SK-N-SH treated with all-trans-retinoic acid at 6 μM for 48 hours (cell line): ENCODE measurements around the gene MAPKAPK5.

ENCODE experiments used
- GLIS3 ChIP-seq: fragments of 250-450 bp; sonication (Bioruptor Pico); IDR thresholded peaks from 2 replicates; pipeline ENCODE4 v1.5.0; 2020; ENCODE audit warnings: mild to moderate bottlenecking, moderate library complexity
- PATZ1 ChIP-seq: fragments of 250-450 bp; sonication (Bioruptor Pico); IDR thresholded peaks from 2 replicates; pipeline ENCODE4 v1.8.0; 2020; ENCODE audit warnings: mild to moderate bottlenecking, moderate library complexity, borderline replicate concordance
- ZC3H10 ChIP-seq: fragments of 250-450 bp; sonication (Bioruptor Pico); IDR thresholded peaks from 2 replicates; pipeline ENCODE4 v1.5.1; 2021; ENCODE audit warnings: mild to moderate bottlenecking, moderate library complexity
- ZNF8 ChIP-seq: fragments of 450-650 bp; formaldehyde crosslinking; IDR thresholded peaks from 2 replicates; pipeline ENCODE4 v1.5.0; 2020; ENCODE audit warnings: mild to moderate bottlenecking, moderate library complexity

GRCh38 chr12:111893287-111893686, 51.3 kb downstream of the MAPKAPK5 start:
- TF ChIP-seq ZNF8 (CRISPR knock-in tag), result no peak
- TF ChIP-seq GLIS3, result no peak
- TF ChIP-seq PATZ1 (CRISPR knock-in tag), result no peak
- no peak for TF ChIP-seq ZC3H10 (CRISPR knock-in tag)
